Spleen (tissue), 7 donors: ENCODE measurements around the gene FMO4.

Experiments used
- POLR2AphosphoS5 ChIP-seq, 3 donors: sonication (generic); formaldehyde crosslinking; IDR thresholded peaks; one replicate each; pipeline ENCODE4 v1.5.1; 2017; ENCODE audit warnings: antibody characterized with exemption in 3 of 3
- TF ChIP-seq, protein P1 (sequence below), 11 experiments: fragments of 200-600 bp in 7 of 11; fragments of 450-650 bp in 4 of 11; sonication (generic) in 4 of 11; IDR thresholded peaks in 8 of 11; conservative IDR thresholded peaks in 3 of 11; 1 replicate in 7 of 11; 2 replicates in 4 of 11; pipeline versions ENCODE4 v1.4.0 to v1.8.0; 2016 to 2021; ENCODE audit warnings: antibody characterized with exemption in 11 of 11, inconsistent platforms in 4 of 11, mild to moderate bottlenecking in 1 of 11
- donor health status: DM: no; HTN: no; CAD: no; lungs with moderate emphysema.
- donor health status: DM: no; HTN: no; CAD: no.
- donor health status: DM: no; HTN: no; CAD: no.

DNA sequence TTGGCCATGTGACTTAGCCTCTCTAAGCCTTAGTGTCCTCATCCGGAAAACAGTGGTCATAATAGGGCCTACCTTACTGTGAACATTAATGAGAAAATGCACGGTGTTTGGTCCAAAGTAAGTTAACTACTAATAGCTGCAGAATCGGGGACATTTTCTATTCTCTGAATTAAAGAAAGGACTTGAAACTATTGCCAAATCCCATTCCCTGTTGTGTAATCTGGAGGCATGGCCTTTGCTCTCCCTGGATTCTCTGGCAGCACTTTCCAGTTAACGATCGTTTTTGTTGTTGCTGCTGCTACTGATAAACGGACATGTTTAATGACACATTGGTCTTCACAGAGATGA, 30.5 kb downstream of the FMO4 start:
- TF ChIP-seq, protein P1, sequence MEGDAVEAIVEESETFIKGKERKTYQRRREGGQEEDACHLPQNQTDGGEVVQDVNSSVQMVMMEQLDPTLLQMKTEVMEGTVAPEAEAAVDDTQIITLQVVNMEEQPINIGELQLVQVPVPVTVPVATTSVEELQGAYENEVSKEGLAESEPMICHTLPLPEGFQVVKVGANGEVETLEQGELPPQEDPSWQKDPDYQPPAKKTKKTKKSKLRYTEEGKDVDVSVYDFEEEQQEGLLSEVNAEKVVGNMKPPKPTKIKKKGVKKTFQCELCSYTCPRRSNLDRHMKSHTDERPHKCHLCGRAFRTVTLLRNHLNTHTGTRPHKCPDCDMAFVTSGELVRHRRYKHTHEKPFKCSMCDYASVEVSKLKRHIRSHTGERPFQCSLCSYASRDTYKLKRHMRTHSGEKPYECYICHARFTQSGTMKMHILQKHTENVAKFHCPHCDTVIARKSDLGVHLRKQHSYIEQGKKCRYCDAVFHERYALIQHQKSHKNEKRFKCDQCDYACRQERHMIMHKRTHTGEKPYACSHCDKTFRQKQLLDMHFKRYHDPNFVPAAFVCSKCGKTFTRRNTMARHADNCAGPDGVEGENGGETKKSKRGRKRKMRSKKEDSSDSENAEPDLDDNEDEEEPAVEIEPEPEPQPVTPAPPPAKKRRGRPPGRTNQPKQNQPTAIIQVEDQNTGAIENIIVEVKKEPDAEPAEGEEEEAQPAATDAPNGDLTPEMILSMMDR (IDR thresholded peaks at IDR 0.05 in 8 of 11, conservative IDR thresholded peaks at IDR 0.05 in 3 of 11), result no peak
- TF ChIP-seq POLR2AphosphoS5 (IDR thresholded peaks at IDR 0.05), result no peak
